Loucy (cell line): ENCODE data around the gene MAPKBP1.

Experiments used
- H2AFZ ChIP-seq: fragments of 200-600 bp; sonication (generic); 2 replicates; pipeline ENCODE4 v1.6.0; 2016; ENCODE audit warnings: antibody characterized with exemption, mild to moderate bottlenecking, low read length, moderate library complexity
- H3F3A ChIP-seq: fragments of 200-600 bp; 2 replicates; pipeline ENCODE4 v1.6.0; 2016; ENCODE audit warnings: antibody characterized with exemption, low read depth, mild to moderate bottlenecking
- H3K27me3 ChIP-seq: fragments of 200-600 bp; sonication (generic); 2 replicates; pipeline ENCODE4 v1.6.1; 2014; ENCODE audit warnings: low read length, mild to moderate bottlenecking; ENCODE audit not compliant: insufficient read depth, poor library complexity, severe bottlenecking
- H3K36me3 ChIP-seq: fragments of 200-600 bp; sonication (generic); 2 replicates; pipeline ENCODE4 v1.6.1; 2016; ENCODE audit warnings: low read length; ENCODE audit not compliant: insufficient read depth
- H3K4me1 ChIP-seq: fragments of 200-600 bp; sonication (generic); 2 replicates; pipeline ENCODE4 v1.5.1; 2014; ENCODE audit warnings: low read length, mild to moderate bottlenecking; ENCODE audit not compliant: insufficient read depth, poor library complexity, severe bottlenecking
- H3K4me2 ChIP-seq: fragments of 200-600 bp; sonication (generic); 2 replicates; pipeline ENCODE4 v1.6.0; 2014; ENCODE audit warnings: antibody characterized with exemption, low read length, low read depth, mild to moderate bottlenecking; ENCODE audit not compliant: poor library complexity, severe bottlenecking
- H3K4me3 ChIP-seq: fragments of 200-600 bp; sonication (generic); 2 replicates; pipeline ENCODE4 v1.5.1; 2014; ENCODE audit warnings: low read length, mild to moderate bottlenecking, mixed read lengths; ENCODE audit not compliant: poor library complexity, severe bottlenecking
- H3K79me2 ChIP-seq: fragments of 200-600 bp; sonication (generic); 2 replicates; pipeline ENCODE4 v1.6.1; 2014; ENCODE audit warnings: low read length; ENCODE audit not compliant: insufficient read depth
- H3K9ac ChIP-seq: fragments of 200-600 bp; sonication (generic); 2 replicates; pipeline ENCODE4 v1.6.0; 2014; ENCODE audit warnings: mild to moderate bottlenecking, low read depth, low read length, moderate library complexity; ENCODE audit not compliant: poor library complexity, severe bottlenecking
- H3K9me2 ChIP-seq: fragments of 200-600 bp; sonication (generic); replicated peaks from 2 replicates; pipeline ENCODE4 v1.6.1; 2016; ENCODE audit warnings: low read depth, low read length, mixed read lengths
- H3K9me3 ChIP-seq: fragments of 200-600 bp; sonication (generic); 2 replicates; pipeline ENCODE4 v1.6.1; 2014; ENCODE audit warnings: mild to moderate bottlenecking, antibody characterized with exemption, low read length, low read depth; ENCODE audit not compliant: insufficient read depth
- H4K20me1 ChIP-seq: fragments of 200-600 bp; sonication (generic); 2 replicates; pipeline ENCODE4 v1.6.0; 2014; ENCODE audit warnings: antibody characterized with exemption, low read length, mild to moderate bottlenecking; ENCODE audit not compliant: insufficient read depth, poor library complexity, severe bottlenecking
- CTCF ChIP-seq: fragments of 200-600 bp; sonication (generic); conservative IDR thresholded peaks from 2 replicates; pipeline ENCODE4 v1.5.1; 2014; ENCODE audit warnings: mild to moderate bottlenecking, antibody characterized with exemption, low read length
- EZH2phosphoT487 ChIP-seq: fragments of 200-600 bp; IDR thresholded peaks from 2 replicates; pipeline ENCODE4 v1.6.1; 2018; ENCODE audit warnings: antibody characterized with exemption, mild to moderate bottlenecking, moderate library complexity, borderline replicate concordance

MAPKBP1 gene

GRCh38 chr15:41805711-41806110 is 31.4 kb downstream of the MAPKBP1 start:
- no peak overlapping the region for H3K4me2 ChIP-seq
- TF ChIP-seq EZH2phosphoT487 (no peak), CTCF (no peak)
- H3K9me3 ChIP-seq, result no peaks in the 10 kb centered on the region
- peaks cover 13% of the 10 kb centered on the region for H3K4me1 ChIP-seq
- H3K4me3 ChIP-seq, result no peak overlapping the region
- H3K27me3 ChIP-seq, result no peaks in the 10 kb centered on the region
- no peak overlapping the region for H2AFZ ChIP-seq
- H3K36me3 ChIP-seq, result peaks cover 20% of the 10 kb centered on the region; the same call in 1 of the 2 replicates
- H4K20me1 ChIP-seq, result no peaks in the 10 kb centered on the region
- no peaks in the 10 kb centered on the region for H3K9me2 ChIP-seq
- no peaks in the 10 kb centered on the region for H3F3A ChIP-seq
- no peak overlapping the region for H3K9ac ChIP-seq
- H3K79me2 ChIP-seq, result no peaks in the 10 kb centered on the region

DNA sequence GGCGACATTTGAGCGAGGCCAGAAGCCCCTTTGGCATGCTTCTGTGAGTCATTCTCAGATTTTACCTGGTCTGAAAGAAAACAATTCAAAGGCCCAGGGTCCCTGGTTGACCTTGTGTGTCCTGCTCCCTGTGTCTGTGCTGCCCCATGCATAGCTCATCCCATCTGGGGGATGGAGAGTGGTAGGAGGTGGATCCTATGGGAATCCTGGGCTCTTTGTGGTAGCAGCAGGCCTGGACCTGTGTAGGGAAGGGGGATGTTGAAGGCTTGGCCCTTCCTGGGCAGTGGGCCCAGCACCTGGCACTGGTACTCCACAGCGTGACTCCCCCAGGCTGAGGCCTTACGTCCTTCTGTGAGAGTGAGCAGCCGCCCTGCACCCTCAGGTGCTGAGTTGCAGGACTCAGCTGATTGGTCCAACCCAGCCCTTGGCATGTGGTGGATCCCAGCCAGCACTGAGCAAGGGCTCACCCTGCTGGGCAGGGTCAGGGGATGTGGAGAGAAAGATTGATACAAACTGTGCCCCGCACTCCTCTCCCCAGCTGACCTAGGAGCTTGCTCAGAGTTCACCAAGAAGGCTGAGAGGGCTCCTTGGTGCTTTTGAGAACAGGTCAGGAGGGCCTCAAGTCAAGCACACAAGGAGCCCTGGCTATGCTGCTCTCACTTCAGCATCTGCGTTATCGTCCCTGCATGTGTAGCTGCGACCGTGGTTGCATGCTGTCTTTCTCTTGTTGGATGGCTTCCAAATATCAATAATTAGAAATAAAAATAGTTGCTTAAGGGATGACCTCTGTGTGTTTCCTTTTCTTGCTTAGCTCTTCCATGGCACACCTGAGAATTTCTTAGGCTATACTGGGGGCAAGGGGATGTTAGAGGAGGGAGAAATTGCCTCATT is 32.3 kb downstream of the MAPKBP1 start:
- Histone ChIP-seq H3K9me2 (no peaks in the 10 kb centered on the region), H3K9ac (no peak overlapping the region), H3K4me3 (no peak overlapping the region), H3K27me3 (no peaks in the 10 kb centered on the region), H3K9me3 (no peaks in the 10 kb centered on the region), H3F3A (no peaks in the 10 kb centered on the region), H3K36me3 (peaks cover 12% of the 10 kb centered on the region; the same call in 1 of the 2 replicates), H2AFZ (no peak overlapping the region), H3K79me2 (no peaks in the 10 kb centered on the region), H3K4me2 (no peak overlapping the region), H3K4me1 (peaks cover 13% of the 10 kb centered on the region), H4K20me1 (no peaks in the 10 kb centered on the region)
- TF ChIP-seq EZH2phosphoT487, result no peak
- peak; percentile 52 for TF ChIP-seq CTCF

DNA sequence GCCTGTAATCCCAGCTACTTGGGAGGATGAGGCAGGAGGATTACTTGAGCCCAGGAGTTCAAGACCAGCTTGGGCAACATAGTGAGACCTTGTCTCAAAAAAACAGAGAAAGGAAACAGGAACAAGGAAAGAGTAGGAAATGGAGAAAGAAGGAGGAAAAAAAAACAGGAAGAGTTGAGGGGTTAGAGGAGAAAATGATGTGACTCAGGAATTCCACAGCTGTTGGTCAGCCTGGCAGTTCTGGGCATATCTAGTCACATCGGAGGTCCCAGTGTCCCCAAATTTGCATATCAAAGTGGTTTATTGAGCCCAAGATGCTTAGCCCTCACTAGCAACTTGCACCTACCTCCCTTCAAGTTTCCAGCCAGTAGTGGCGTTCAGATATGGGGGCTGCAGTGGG is 34.8 kb downstream of the MAPKBP1 start:
- Histone ChIP-seq H3K9me2 (no peaks in the 10 kb centered on the region), H3K4me3 (no peak overlapping the region), H3K27me3 (no peaks in the 10 kb centered on the region), H2AFZ (no peak overlapping the region), H3K36me3 (peaks cover 20% of the 10 kb centered on the region; the same call in 1 of the 2 replicates), H3F3A (no peaks in the 10 kb centered on the region), H3K9me3 (no peaks in the 10 kb centered on the region), H4K20me1 (no peaks in the 10 kb centered on the region), H3K4me1 (peaks cover 13% of the 10 kb centered on the region), H3K9ac (no peak overlapping the region), H3K4me2 (no peak overlapping the region), H3K79me2 (no peaks in the 10 kb centered on the region)
- TF ChIP-seq CTCF, result no peak
- TF ChIP-seq EZH2phosphoT487, result no peak
